HepG2 (cell line): ENCODE data around the gene C1orf159. TPM values are rescaled to one million over a fixed set of nuclear protein-coding genes. Genes with fewer than 3 reads are reported as not detected.

ENCODE experiments used
- DNMT1 ChIP-seq: sonication (generic); formaldehyde crosslinking; IDR thresholded peaks from 2 replicates; pipeline ENCODE4 v1.5.1; 2020; ENCODE audit warnings: mild to moderate bottlenecking, missing genetic modification reagents
- ERF ChIP-seq: IDR thresholded peaks from 2 replicates; pipeline ENCODE4 v1.6.1; 2018; ENCODE audit warnings: missing biosample characterization, missing genetic modification reagents
- ESRRA ChIP-seq: sonication (generic); formaldehyde crosslinking; IDR thresholded peaks from 2 replicates; pipeline ENCODE4 v1.5.1; 2020; ENCODE audit warnings: mild to moderate bottlenecking, low read depth, missing genetic modification reagents
- NBN ChIP-seq: fragments of 450-650 bp; conservative IDR thresholded peaks from 2 replicates; pipeline ENCODE4 v1.6.1; 2017
- NFE2L2 ChIP-seq: fragments of 150-350 bp; IDR thresholded peaks from 2 replicates; pipeline ENCODE4 v1.6.1; 2014; ENCODE audit warnings: low read length
- POLR2G ChIP-seq: fragments of 200-400 bp; formaldehyde crosslinking; IDR thresholded peaks from 2 replicates; pipeline ENCODE4 v1.6.1; 2018; ENCODE audit warnings: mild to moderate bottlenecking, low read depth, low read length, moderate library complexity
- RAD21 ChIP-seq: fragments of 450-650 bp; formaldehyde crosslinking; IDR thresholded peaks from 2 replicates; pipeline ENCODE4 v1.5.0; 2020; ENCODE audit warnings: mild to moderate bottlenecking
- RARG ChIP-seq: sonication (generic); formaldehyde crosslinking; IDR thresholded peaks from 2 replicates; pipeline ENCODE4 v1.4.0; 2020; ENCODE audit warnings: low read depth, mild to moderate bottlenecking, missing genetic modification reagents
- SKI ChIP-seq: fragments of 450-650 bp; IDR thresholded peaks from one replicate; pipeline ENCODE4 v1.6.1; 2018; ENCODE audit warnings: mild to moderate bottlenecking; ENCODE audit not compliant: partially characterized antibody
- TBX2 ChIP-seq: sonication (generic); formaldehyde crosslinking; IDR thresholded peaks from 2 replicates; pipeline ENCODE4 v1.5.0; 2020; ENCODE audit warnings: missing genetic modification reagents, mild to moderate bottlenecking, borderline replicate concordance
- ZNF746 ChIP-seq: sonication (generic); formaldehyde crosslinking; IDR thresholded peaks from 2 replicates; pipeline ENCODE4 v1.8.0; 2022; ENCODE audit warnings: mild to moderate bottlenecking, missing genetic modification reagents
- polyA plus RNA-seq, 8 experiments: library from polyadenylated mRNA; depleted of rRNA in 3 of 8; stranded (reverse) in 7 of 8; unstranded in 1 of 8; fragments of >200 nt; fragmentation: Illumina TruSeq in 4 of 8; extraction: Trizol in 4 of 8; gene quantifications; 2 replicates each; pipeline versions ENCODE4 v1.2.1 to v1.2.3, GENCODE V29; 2011 to 2016; ENCODE audit warnings: low read depth in 4 of 8, missing spikeins in 1 of 8, mixed read lengths in 1 of 8; ENCODE audit not compliant: insufficient read depth in 1 of 8
- total RNA-seq, 5 experiments: library from RNA; depleted of rRNA; stranded (reverse); fragments of >200 nt; fragmentation: Illumina TruSeq; extraction: Trizol; gene quantifications; 2 replicates each; pipeline ENCODE4 v1.2.3, GENCODE V29; 2016; ENCODE audit warnings: low read depth in 1 of 5
- TF ChIP-seq, protein P1 (sequence below): sonication (generic); formaldehyde crosslinking; IDR thresholded peaks from 2 replicates; pipeline ENCODE4 v1.8.1; 2023; ENCODE audit warnings: mild to moderate bottlenecking, moderate library complexity, missing genetic modification reagents
- TF ChIP-seq, protein P2 (sequence below): sonication (generic); formaldehyde crosslinking; IDR thresholded peaks from 2 replicates; pipeline ENCODE4 v1.9.0; 2021; ENCODE audit warnings: missing genetic modification reagents, borderline replicate concordance
- TF ChIP-seq, protein P3 (sequence below): sonication (generic); formaldehyde crosslinking; IDR thresholded peaks from 2 replicates; pipeline ENCODE4 v1.4.0; 2020; ENCODE audit warnings: missing genetic modification reagents
- TF ChIP-seq, protein P4 (sequence below): sonication (generic); formaldehyde crosslinking; IDR thresholded peaks from 2 replicates; pipeline ENCODE4 v1.4.0; 2020; ENCODE audit warnings: missing genetic modification reagents
- TF ChIP-seq, protein P5 (sequence below): sonication (generic); formaldehyde crosslinking; IDR thresholded peaks from 2 replicates; pipeline ENCODE4 v1.4.0; 2020; ENCODE audit warnings: missing genetic modification reagents
- TF ChIP-seq, protein P6 (sequence below): sonication (generic); formaldehyde crosslinking; IDR thresholded peaks from 2 replicates; pipeline ENCODE4 v1.8.1; 2023; ENCODE audit warnings: missing genetic modification reagents, mild to moderate bottlenecking, borderline replicate concordance
- TF ChIP-seq, protein P7 (sequence below): sonication (generic); formaldehyde crosslinking; IDR thresholded peaks from 2 replicates; pipeline ENCODE4 v1.4.0; 2020; ENCODE audit warnings: missing genetic modification reagents

The C1orf159 gene
- total and polyA plus RNA-seq, 2 of the 13 experiments (the other 11 are each of a cell fraction or from before 2014, with no cell fraction given), result 3.8 to 6.7 TPM

DNA sequence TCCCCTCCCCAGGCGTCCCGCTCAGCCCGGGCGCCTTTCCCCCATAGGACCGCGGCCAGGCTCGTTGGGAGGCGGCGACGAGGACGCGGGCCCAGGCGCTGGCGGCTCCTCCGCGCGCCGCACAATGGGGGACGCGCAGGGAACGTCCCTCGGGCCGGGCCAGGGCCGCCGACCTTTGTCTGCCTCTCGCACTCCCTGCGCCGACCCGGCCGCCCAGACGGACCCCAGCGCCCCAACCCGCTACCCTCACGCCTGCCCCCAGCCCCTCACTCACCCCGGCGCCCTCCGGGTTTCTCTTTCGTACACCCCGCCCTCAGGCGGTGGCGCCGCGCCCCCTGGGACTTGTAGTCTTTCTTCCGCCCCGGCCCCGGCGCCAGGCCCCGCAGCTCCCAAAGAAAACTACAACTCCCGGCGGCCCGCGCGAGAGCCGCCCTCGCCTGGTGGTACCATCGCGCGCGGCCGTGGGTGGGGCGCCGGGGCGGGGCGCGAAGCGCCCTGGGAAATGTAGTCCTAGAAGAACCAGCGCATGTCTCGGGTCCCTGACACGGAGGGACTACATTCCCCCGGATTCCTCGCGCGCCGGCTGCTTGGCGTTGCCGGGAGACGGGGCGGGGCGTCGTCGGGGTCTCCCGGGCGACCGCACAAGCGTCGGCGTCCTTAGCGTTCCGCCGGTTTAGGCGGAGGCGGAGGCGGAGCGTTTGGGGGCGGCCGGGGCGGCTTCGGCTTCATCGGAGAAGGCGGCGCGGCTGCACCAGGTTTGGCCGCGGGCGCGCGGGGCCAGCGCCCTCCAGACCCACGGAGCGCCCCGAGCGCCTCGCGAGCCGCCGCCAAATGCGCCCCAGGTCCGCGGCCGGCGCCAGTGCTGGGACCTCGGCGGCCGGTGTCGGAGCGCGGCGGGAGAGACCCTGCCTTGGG, at the start of gene C1orf159 (continued):
- TF ChIP-seq, protein P1, sequence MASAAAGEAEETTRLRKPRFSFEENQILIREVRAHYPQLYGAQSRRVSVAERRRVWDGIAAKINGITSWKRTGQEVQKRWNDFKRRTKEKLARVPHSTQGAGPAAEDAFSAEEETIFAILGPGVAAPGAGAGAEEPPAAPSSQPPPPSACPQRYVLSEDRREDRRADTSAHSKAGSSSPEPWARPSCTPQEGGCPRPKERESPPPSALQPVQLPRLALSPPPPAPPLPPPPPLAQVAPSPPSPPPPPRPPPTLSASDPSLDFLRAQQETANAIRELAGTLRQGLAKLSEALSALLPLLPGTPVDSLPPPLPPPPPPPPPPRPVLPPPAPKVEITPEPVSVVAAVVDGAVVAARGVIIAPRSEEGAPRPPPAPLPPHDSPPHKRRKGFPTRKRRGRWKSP (CRISPR knock-in tag), result peak; percentile 58
- no peak for TF ChIP-seq RARG (CRISPR knock-in tag)
- no peak for TF ChIP-seq NBN
- TF ChIP-seq RAD21, result 0 out of 2 replicates have a peak, but pooled peaks have one; percentile 6
- TF ChIP-seq ERF (CRISPR knock-in tag), result peak; percentile 65; the same call in 1 of the 2 replicates
- TF ChIP-seq NFE2L2, result 0 out of 2 replicates have a peak, but pooled peaks have one; percentile 3
- TF ChIP-seq, protein P2, sequence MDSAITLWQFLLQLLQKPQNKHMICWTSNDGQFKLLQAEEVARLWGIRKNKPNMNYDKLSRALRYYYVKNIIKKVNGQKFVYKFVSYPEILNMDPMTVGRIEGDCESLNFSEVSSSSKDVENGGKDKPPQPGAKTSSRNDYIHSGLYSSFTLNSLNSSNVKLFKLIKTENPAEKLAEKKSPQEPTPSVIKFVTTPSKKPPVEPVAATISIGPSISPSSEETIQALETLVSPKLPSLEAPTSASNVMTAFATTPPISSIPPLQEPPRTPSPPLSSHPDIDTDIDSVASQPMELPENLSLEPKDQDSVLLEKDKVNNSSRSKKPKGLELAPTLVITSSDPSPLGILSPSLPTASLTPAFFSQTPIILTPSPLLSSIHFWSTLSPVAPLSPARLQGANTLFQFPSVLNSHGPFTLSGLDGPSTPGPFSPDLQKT (CRISPR knock-in tag), result no peak
- peak; percentile 42; the same call in 1 of the 2 replicates for TF ChIP-seq POLR2G
- TF ChIP-seq SKI, result peak; percentile 87
- TF ChIP-seq TBX2 (CRISPR knock-in tag), result peak; percentile 71; the same call in 1 of the 2 replicates
- TF ChIP-seq, protein P3, sequence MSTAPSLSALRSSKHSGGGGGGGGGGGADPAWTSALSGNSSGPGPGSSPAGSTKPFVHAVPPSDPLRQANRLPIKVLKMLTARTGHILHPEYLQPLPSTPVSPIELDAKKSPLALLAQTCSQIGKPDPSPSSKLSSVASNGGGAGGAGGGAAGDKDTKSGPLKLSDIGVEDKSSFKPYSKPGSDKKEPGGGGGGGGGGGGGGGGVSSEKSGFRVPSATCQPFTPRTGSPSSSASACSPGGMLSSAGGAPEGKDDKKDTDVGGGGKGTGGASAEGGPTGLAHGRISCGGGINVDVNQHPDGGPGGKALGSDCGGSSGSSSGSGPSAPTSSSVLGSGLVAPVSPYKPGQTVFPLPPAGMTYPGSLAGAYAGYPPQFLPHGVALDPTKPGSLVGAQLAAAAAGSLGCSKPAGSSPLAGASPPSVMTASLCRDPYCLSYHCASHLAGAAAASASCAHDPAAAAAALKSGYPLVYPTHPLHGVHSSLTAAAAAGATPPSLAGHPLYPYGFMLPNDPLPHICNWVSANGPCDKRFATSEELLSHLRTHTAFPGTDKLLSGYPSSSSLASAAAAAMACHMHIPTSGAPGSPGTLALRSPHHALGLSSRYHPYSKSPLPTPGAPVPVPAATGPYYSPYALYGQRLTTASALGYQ (CRISPR knock-in tag), result 0 out of 2 replicates have a peak, but pooled peaks have one; percentile 42
- TF ChIP-seq, protein P4, sequence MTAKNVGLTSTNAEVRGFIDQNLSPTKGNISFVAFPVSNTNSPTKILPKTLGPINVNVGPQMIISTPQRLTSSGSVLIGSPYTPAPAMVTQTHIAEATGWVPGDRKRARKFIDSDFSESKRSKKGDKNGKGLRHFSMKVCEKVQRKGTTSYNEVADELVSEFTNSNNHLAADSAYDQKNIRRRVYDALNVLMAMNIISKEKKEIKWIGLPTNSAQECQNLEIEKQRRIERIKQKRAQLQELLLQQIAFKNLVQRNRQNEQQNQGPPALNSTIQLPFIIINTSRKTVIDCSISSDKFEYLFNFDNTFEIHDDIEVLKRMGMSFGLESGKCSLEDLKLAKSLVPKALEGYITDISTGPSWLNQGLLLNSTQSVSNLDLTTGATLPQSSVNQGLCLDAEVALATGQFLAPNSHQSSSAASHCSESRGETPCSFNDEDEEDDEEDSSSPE (CRISPR knock-in tag), result peak; percentile 93
- no peak for TF ChIP-seq ESRRA (CRISPR knock-in tag)
- TF ChIP-seq, protein P5, sequence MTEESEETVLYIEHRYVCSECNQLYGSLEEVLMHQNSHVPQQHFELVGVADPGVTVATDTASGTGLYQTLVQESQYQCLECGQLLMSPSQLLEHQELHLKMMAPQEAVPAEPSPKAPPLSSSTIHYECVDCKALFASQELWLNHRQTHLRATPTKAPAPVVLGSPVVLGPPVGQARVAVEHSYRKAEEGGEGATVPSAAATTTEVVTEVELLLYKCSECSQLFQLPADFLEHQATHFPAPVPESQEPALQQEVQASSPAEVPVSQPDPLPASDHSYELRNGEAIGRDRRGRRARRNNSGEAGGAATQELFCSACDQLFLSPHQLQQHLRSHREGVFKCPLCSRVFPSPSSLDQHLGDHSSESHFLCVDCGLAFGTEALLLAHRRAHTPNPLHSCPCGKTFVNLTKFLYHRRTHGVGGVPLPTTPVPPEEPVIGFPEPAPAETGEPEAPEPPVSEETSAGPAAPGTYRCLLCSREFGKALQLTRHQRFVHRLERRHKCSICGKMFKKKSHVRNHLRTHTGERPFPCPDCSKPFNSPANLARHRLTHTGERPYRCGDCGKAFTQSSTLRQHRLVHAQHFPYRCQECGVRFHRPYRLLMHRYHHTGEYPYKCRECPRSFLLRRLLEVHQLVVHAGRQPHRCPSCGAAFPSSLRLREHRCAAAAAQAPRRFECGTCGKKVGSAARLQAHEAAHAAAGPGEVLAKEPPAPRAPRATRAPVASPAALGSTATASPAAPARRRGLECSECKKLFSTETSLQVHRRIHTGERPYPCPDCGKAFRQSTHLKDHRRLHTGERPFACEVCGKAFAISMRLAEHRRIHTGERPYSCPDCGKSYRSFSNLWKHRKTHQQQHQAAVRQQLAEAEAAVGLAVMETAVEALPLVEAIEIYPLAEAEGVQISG (CRISPR knock-in tag), result peak; percentile 89
- TF ChIP-seq, protein P6, sequence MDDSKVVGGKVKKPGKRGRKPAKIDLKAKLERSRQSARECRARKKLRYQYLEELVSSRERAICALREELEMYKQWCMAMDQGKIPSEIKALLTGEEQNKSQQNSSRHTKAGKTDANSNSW (CRISPR knock-in tag), result no peak
- TF ChIP-seq ZNF746 (CRISPR knock-in tag), result 0 out of 2 replicates have a peak, but pooled peaks have one; percentile 12
- TF ChIP-seq DNMT1 (CRISPR knock-in tag), result no peak
- TF ChIP-seq, protein P7, sequence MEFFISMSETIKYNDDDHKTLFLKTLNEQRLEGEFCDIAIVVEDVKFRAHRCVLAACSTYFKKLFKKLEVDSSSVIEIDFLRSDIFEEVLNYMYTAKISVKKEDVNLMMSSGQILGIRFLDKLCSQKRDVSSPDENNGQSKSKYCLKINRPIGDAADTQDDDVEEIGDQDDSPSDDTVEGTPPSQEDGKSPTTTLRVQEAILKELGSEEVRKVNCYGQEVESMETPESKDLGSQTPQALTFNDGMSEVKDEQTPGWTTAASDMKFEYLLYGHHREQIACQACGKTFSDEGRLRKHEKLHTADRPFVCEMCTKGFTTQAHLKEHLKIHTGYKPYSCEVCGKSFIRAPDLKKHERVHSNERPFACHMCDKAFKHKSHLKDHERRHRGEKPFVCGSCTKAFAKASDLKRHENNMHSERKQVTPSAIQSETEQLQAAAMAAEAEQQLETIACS (CRISPR knock-in tag), result peak; percentile 75
